KBM-7 (cell line): ENCODE data around the gene LRFN5.
"Not testable (repeated sequence)": the region's sequence is repeated elsewhere in the genome, so short reads cannot be mapped to it uniquely, and the experiment has no call there.

Experiments used
- DNase-seq: peaks from one replicate; pipeline ENCODE4 v3.0.0-alpha.2; 2015
- in situ Hi-C: fragments of 300-500 bp; cut with MboI; formaldehyde crosslinking; loops from 2 replicates; pipeline ENCODE4 v1.14.3; 2020; ENCODE audit warnings: low sequenced_read_pairs, low pct_unique_long_range_greater_than_20kb, mixed read lengths

Gene LRFN5

GRCh38 chr14:41629876-41630275, 23.2 kb downstream of the LRFN5 start:
- no peak for DNase-seq
- in situ Hi-C loops: no loop called here

- in situ Hi-C loops: no loop called here
- no peak for DNase-seq
Measured at GRCh38 chr14:41634286-41634685, 27.6 kb downstream of the LRFN5 start.

- DNase-seq: no peak
- in situ Hi-C loops: no loop called here
Measured at GRCh38 chr14:41636492-41637392, 30.1 kb downstream of the LRFN5 start.

GRCh38 chr14:41641690-41642089, 35.0 kb downstream of the LRFN5 start:
- in situ Hi-C loops: no loop called here
- no peak for DNase-seq

- no peak for DNase-seq
- in situ Hi-C loops: no loop called here
Measured at GRCh38 chr14:41642367-41642766, 35.7 kb downstream of the LRFN5 start.

GRCh38 chr14:41642789-41643188, 36.1 kb downstream of the LRFN5 start:
- in situ Hi-C loops: no loop called here
- DNase-seq: no peak

- no peak for DNase-seq
Measured at GRCh38 chr14:41644606-41645005, 37.9 kb downstream of the LRFN5 start.

GRCh38 chr14:41650802-41651201, 44.1 kb downstream of the LRFN5 start:
- in situ Hi-C loops: no loop called here
- no peak for DNase-seq

More at GRCh38 chr14:41644606-41645005, 37.9 kb downstream of the LRFN5 start:
- in situ Hi-C loops: no loop called here

GRCh38 chr14:41654196-41654595, 47.5 kb downstream of the LRFN5 start:
- no peak for DNase-seq
- in situ Hi-C loops: no loop called here

- in situ Hi-C loops: no loop called here
- DNase-seq: no peak
Measured at GRCh38 chr14:41662780-41663472, 56.2 kb downstream of the LRFN5 start.

- in situ Hi-C loops: no loop called here
- DNase-seq: no peak
Measured at GRCh38 chr14:41663473-41663850, 56.8 kb downstream of the LRFN5 start.

- no peak for DNase-seq
- in situ Hi-C loops: no loop called here
Measured at GRCh38 chr14:41666301-41666700, 59.6 kb downstream of the LRFN5 start.

GRCh38 chr14:41668356-41668755, 61.7 kb downstream of the LRFN5 start:
- no peak for DNase-seq
- in situ Hi-C loops: no loop called here

GRCh38 chr14:41673601-41674000, 66.9 kb downstream of the LRFN5 start:
- in situ Hi-C loops, DNase-seq: not testable (repeated sequence)

GRCh38 chr14:41674511-41674971, 67.9 kb downstream of the LRFN5 start:
- DNase-seq, in situ Hi-C loops: not testable (repeated sequence)

- in situ Hi-C loops: no loop called here
- no peak for DNase-seq
Measured at GRCh38 chr14:41699486-41699885, 92.8 kb downstream of the LRFN5 start.

- DNase-seq: peak; percentile 65
- in situ Hi-C loops: no loop called here
Measured at GRCh38 chr14:41718477-41719166, 111.9 kb downstream of the LRFN5 start.

- in situ Hi-C loops: no loop called here
- DNase-seq: no peak
Measured at GRCh38 chr14:41739203-41739602, 132.5 kb downstream of the LRFN5 start.

- DNase-seq: no peak
- in situ Hi-C loops: no loop called here
Measured at GRCh38 chr14:41743140-41743539, 136.5 kb downstream of the LRFN5 start.

GRCh38 chr14:41749429-41749828, 142.8 kb downstream of the LRFN5 start:
- peak; percentile 1 for DNase-seq
- in situ Hi-C loops: no loop called here
